ENCODE measurements around the gene AJUBA. TPM values are rescaled to one million over a fixed set of nuclear protein-coding genes. Genes with fewer than 3 reads are reported as not detected.
A peak's percentile ranks its signal among the peaks of the same experiment; 100 is the strongest.

AJUBA gene
- total RNA-seq, 1 experiment from 2014 or later: 28.8 TPM

DNA sequence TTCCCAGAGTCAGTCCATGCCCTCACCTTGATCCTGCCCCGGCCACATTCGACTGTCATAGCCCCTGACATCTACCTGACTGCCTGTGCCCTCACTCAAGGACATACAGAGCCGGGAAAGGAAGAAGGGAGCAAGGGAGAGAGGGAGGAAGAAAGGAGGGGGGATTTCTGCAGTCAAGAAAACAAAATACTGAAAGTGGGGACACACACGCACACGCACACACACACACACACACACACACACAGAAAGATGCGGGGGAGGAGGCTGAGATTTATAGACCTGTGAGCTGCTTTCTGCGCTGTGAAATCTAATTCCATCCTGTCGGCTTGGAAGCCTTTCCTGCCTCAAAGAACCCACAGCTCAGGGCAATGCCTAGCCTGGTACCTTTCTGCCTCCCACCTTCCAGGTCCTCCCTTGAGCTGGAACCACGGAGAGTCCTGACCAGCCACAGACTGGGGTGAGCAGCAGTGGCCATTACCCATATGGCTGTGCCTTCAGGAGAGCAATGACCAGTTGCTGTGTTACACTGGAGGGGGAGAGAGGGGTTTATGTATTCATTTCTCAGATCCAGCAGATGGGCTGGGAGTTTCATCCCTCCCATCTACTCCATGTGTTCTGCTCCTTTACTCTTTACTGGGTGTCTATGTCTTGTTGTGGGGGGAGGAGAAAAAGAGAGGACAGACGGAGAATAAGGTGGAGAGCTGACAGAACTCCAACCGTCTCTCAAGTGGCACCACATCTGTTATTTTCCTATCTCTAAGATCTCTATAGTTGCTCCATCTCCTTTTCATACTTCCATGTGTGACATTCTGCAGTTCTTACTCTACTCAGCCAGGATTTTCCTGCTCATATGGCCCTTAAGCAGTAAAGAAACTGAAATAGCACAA is 14.7 kb upstream of the AJUBA start:
- POLR2A ChIA-PET: interaction anchor here (0.6 to 1.0 kb wide), 3 partner anchors 10 to 141 kb away, joined by 3 to 5 read pairs (median 3); no protein-coding TSS in a partner anchor

DNA sequence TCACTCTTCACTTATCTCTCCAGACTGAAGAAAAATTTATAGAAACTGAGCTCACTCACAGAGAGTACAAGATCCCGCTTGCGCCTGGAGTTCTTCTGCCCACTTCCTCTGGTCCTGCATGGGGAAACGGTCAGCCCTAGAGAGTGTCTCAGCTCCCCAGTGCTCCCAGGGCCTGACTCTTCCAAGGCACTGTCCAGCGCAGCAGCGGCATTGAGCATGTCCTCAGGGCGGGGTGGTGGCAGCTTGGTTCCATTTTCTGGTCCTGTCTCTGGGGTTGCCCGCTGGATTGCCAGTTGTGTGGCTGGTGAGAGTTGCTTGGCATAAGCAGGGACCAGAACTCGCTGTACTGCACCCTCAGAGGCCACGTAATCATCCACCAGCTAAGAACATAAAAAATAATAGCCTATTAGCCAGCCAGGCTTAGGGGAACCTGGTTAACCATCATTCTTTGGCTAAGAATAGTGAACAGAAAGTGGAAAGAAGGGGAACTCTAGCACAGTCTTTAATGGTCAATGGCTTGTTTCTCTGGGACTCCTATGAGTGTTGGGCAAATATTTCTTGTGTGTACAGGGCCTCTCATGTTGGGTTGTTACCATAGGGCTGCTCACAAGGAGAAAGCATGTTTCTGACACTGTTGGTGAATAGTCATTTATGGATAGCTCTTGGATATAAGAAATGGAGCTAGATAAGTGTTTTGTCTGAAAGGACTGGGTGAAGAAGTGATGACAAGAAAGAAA is 13.7 kb upstream of the AJUBA start:
- no peak for DNase-seq (ENCODE audit: low spot score)
- CTCF ChIA-PET: interaction anchor here (0.7 to 7.8 kb wide), 21 partner anchors 7 to 1275 kb away, joined by 3 to 159 read pairs (median 19); partner anchors contain the start of genes CDH24, HAUS4 and PSMB11
- Mint-ChIP-seq H3K27ac (peak overlapping the region; percentile 78), H3K4me1 (peaks cover 5% of the 10 kb centered on the region), H3K4me3 (no peak overlapping the region), H3K9me3 (no peaks in the 10 kb centered on the region), H3K27me3 (ENCODE audit: low read depth) (no peaks in the 10 kb centered on the region; the same call in 1 of the 2 replicates), H3K36me3 (no peaks in the 10 kb centered on the region)
- POLR2A ChIA-PET: interaction anchor here (1.0 to 2.0 kb wide), 3 partner anchors 10 to 39 kb away, joined by 3 to 15 read pairs (median 8); partner anchors contain the start of genes AJUBA and HAUS4
- no peak for ATAC-seq
- TF ChIP-seq, protein P1, sequence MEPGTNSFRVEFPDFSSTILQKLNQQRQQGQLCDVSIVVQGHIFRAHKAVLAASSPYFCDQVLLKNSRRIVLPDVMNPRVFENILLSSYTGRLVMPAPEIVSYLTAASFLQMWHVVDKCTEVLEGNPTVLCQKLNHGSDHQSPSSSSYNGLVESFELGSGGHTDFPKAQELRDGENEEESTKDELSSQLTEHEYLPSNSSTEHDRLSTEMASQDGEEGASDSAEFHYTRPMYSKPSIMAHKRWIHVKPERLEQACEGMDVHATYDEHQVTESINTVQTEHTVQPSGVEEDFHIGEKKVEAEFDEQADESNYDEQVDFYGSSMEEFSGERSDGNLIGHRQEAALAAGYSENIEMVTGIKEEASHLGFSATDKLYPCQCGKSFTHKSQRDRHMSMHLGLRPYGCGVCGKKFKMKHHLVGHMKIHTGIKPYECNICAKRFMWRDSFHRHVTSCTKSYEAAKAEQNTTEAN (CRISPR knock-in tag; IDR thresholded peaks at IDR 0.05): no peak
- TF ChIP-seq ZBTB21 (CRISPR knock-in tag; IDR thresholded peaks at IDR 0.05; ENCODE audit: borderline replicate concordance) (no peak), FOXJ3 (CRISPR knock-in tag; IDR thresholded peaks at IDR 0.05; ENCODE audit: borderline replicate concordance) (no peak), ZNF219 (CRISPR knock-in tag; IDR thresholded peaks at IDR 0.05; ENCODE audit: borderline replicate concordance) (no peak), HMGXB4 (CRISPR knock-in tag; IDR thresholded peaks at IDR 0.05) (no peak), ZNF232 (CRISPR knock-in tag; IDR thresholded peaks at IDR 0.05) (no peak), ARID4B (CRISPR knock-in tag; IDR thresholded peaks at IDR 0.05; ENCODE audit: borderline replicate concordance) (no peak), CREB1 (CRISPR knock-in tag; IDR thresholded peaks at IDR 0.05) (no peak)
- TF ChIP-seq, protein P2, sequence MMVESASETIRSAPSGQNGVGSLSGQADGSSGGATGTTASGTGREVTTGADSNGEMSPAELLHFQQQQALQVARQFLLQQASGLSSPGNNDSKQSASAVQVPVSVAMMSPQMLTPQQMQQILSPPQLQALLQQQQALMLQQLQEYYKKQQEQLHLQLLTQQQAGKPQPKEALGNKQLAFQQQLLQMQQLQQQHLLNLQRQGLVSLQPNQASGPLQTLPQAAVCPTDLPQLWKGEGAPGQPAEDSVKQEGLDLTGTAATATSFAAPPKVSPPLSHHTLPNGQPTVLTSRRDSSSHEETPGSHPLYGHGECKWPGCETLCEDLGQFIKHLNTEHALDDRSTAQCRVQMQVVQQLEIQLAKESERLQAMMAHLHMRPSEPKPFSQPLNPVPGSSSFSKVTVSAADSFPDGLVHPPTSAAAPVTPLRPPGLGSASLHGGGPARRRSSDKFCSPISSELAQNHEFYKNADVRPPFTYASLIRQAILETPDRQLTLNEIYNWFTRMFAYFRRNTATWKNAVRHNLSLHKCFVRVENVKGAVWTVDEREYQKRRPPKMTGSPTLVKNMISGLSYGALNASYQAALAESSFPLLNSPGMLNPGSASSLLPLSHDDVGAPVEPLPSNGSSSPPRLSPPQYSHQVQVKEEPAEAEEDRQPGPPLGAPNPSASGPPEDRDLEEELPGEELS (CRISPR knock-in tag; IDR thresholded peaks at IDR 0.05): no peak

More for the DNA sequence above, 14.7 kb upstream of the AJUBA start:
- TF ChIP-seq SOX15 (CRISPR knock-in tag; IDR thresholded peaks at IDR 0.05) (no peak), JAZF1 (CRISPR knock-in tag; IDR thresholded peaks at IDR 0.05) (no peak), GRHL2 (CRISPR knock-in tag; IDR thresholded peaks at IDR 0.05; ENCODE audit: insufficient replicate concordance, severe bottlenecking) (no peak), PRRX2 (CRISPR knock-in tag; IDR thresholded peaks at IDR 0.05) (no peak), SP1 (CRISPR knock-in tag; conservative IDR thresholded peaks at IDR 0.05) (no peak), ELF4 (CRISPR knock-in tag; IDR thresholded peaks at IDR 0.05; ENCODE audit: low read depth) (no peak), FOXP1 (CRISPR knock-in tag; IDR thresholded peaks at IDR 0.05; ENCODE audit: borderline replicate concordance) (no peak), RELA (CRISPR knock-in tag; IDR thresholded peaks at IDR 0.05; ENCODE audit: borderline replicate concordance) (no peak), MYBL2 (CRISPR knock-in tag; IDR thresholded peaks at IDR 0.05) (no peak), FOXK1 (CRISPR knock-in tag; IDR thresholded peaks at IDR 0.05) (no peak), JUN (CRISPR knock-in tag; IDR thresholded peaks at IDR 0.05) (no peak), GTF2I (CRISPR knock-in tag; conservative IDR thresholded peaks at IDR 0.05) (no peak), TEAD1 (CRISPR knock-in tag; IDR thresholded peaks at IDR 0.05) (no peak), TP53 (CRISPR knock-in tag; IDR thresholded peaks at IDR 0.05) (no peak), TCF7 (CRISPR knock-in tag; IDR thresholded peaks at IDR 0.05; ENCODE audit: low read depth) (no peak)
- TF ChIP-seq, protein P3, sequence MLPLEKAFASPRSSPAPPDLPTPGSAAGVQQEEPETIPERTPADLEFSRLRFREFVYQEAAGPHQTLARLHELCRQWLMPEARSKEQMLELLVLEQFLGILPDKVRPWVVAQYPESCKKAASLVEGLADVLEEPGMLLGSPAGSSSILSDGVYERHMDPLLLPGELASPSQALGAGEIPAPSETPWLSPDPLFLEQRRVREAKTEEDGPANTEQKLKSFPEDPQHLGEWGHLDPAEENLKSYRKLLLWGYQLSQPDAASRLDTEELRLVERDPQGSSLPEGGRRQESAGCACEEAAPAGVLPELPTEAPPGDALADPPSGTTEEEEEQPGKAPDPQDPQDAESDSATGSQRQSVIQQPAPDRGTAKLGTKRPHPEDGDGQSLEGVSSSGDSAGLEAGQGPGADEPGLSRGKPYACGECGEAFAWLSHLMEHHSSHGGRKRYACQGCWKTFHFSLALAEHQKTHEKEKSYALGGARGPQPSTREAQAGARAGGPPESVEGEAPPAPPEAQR (CRISPR knock-in tag; IDR thresholded peaks at IDR 0.05): no peak
- TF ChIP-seq, protein P4, sequence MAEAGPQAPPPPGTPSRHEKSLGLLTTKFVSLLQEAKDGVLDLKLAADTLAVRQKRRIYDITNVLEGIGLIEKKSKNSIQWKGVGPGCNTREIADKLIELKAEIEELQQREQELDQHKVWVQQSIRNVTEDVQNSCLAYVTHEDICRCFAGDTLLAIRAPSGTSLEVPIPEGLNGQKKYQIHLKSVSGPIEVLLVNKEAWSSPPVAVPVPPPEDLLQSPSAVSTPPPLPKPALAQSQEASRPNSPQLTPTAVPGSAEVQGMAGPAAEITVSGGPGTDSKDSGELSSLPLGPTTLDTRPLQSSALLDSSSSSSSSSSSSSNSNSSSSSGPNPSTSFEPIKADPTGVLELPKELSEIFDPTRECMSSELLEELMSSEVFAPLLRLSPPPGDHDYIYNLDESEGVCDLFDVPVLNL (CRISPR knock-in tag; IDR thresholded peaks at IDR 0.05; ENCODE audit: borderline replicate concordance, low read depth): no peak
- TF ChIP-seq, protein P5, sequence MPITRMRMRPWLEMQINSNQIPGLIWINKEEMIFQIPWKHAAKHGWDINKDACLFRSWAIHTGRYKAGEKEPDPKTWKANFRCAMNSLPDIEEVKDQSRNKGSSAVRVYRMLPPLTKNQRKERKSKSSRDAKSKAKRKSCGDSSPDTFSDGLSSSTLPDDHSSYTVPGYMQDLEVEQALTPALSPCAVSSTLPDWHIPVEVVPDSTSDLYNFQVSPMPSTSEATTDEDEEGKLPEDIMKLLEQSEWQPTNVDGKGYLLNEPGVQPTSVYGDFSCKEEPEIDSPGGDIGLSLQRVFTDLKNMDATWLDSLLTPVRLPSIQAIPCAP (CRISPR knock-in tag; IDR thresholded peaks at IDR 0.05): no peak
- CTCF ChIA-PET: interaction anchor here (0.7 to 7.8 kb wide), 10 partner anchors 10 to 72 kb away, joined by 3 to 159 read pairs (median 22); partner anchors contain the start of genes CDH24 and HAUS4
- Mint-ChIP-seq H3K36me3 (no peaks in the 10 kb centered on the region), H3K27ac (no peak overlapping the region), H3K27me3 (ENCODE audit: low read depth) (no peaks in the 10 kb centered on the region; the same call in 1 of the 2 replicates), H3K9me3 (no peaks in the 10 kb centered on the region), H3K4me3 (no peak overlapping the region), H3K4me1 (peaks cover 5% of the 10 kb centered on the region)
- ATAC-seq (no peak), DNase-seq (ENCODE audit: low spot score) (no peak)

Measured in WTC11 (cell line).